Esophagus muscularis mucosa (tissue), 4 donors: ENCODE measurements around the gene E2F4. TPM values are rescaled to one million over a fixed set of nuclear protein-coding genes. Genes with fewer than 3 reads are reported as not detected.

Source experiments
- DNase-seq: peaks from one replicate; pipeline ENCODE4 v3.0.0-alpha.2; 2017; ENCODE audit errors: extremely low spot score
- H3K27ac ChIP-seq, 4 donors: fragments of 200-600 bp; sonication (generic); replicated peaks in 1 of 4; 1 replicate in 3 of 4; 2 replicates in 1 of 4; pipeline ENCODE4 v1.5.1; 2016 to 2019; ENCODE audit warnings: mild to moderate bottlenecking in 1 of 4
- H3K27me3 ChIP-seq, 4 donors: fragments of 200-600 bp; sonication (generic); one replicate each; pipeline versions ENCODE4 v1.5.1 to v1.6.0; 2016 to 2019
- H3K36me3 ChIP-seq, 4 donors: fragments of 200-600 bp; sonication (generic); one replicate each; pipeline ENCODE4 v1.5.1; 2016 to 2019
- H3K4me1 ChIP-seq, 4 donors: fragments of 200-600 bp; sonication (generic); one replicate each; pipeline ENCODE4 v1.5.1; 2016 to 2019
- H3K4me3 ChIP-seq, 4 donors: fragments of 200-600 bp; sonication (generic); 1 replicate in 2 of 4; 2 replicates in 2 of 4; pipeline ENCODE4 v1.5.1; 2016 to 2019; ENCODE audit warnings: mild to moderate bottlenecking in 4 of 4, moderate library complexity in 1 of 4
- H3K9me3 ChIP-seq, 4 donors: fragments of 200-600 bp; sonication (generic); 1 replicate in 3 of 4; 2 replicates in 1 of 4; pipeline ENCODE4 v1.5.1; 2016 to 2019
- EP300 ChIP-seq: sonication (generic); formaldehyde crosslinking; IDR thresholded peaks from one replicate; pipeline ENCODE4 v1.6.1; 2017; ENCODE audit warnings: antibody characterized with exemption
- POLR2A ChIP-seq: fragments of 450-650 bp; IDR thresholded peaks from one replicate; pipeline ENCODE4 v1.6.1; 2017; ENCODE audit warnings: antibody characterized with exemption, moderate library complexity, mild to moderate bottlenecking, low read depth
- POLR2AphosphoS5 ChIP-seq, 2 donors: sonication (generic); formaldehyde crosslinking; IDR thresholded peaks; one replicate each; pipeline ENCODE4 v1.6.1; 2017; ENCODE audit warnings: antibody characterized with exemption in 2 of 2
- WGBS: methylation state at CpG from one replicate; pipeline ENCODE4 v1.1.5; 2018; 5-methylcytosine and 5-hydroxymethylcytosine counted together
- intact Hi-C: fragments of 100-400 bp; cut with DNase I; formaldehyde crosslinking; loops from one replicate; pipeline ENCODE4 v1.15.1; 2023
- total RNA-seq, 4 donors: library from RNA; depleted of rRNA; stranded (reverse); fragments of >200 nt; gene quantifications; one replicate each; pipeline versions ENCODE4 v1.1.0 to v1.2.1, GENCODE V29; 2016
- TF ChIP-seq, protein P1 (sequence below), 3 experiments: fragments of 200-600 bp in 2 of 3; fragments of 450-650 bp in 1 of 3; sonication (generic) in 2 of 3; IDR thresholded peaks; one replicate each; pipeline ENCODE4 v1.5.1; 2017 to 2019; ENCODE audit warnings: antibody characterized with exemption in 3 of 3, mild to moderate bottlenecking in 2 of 3, moderate library complexity in 1 of 3

E2F4 gene
- total RNA-seq, 4 donors from 2014 or later = 54.8 to 96.9 (median 93.1) TPM

DNA sequence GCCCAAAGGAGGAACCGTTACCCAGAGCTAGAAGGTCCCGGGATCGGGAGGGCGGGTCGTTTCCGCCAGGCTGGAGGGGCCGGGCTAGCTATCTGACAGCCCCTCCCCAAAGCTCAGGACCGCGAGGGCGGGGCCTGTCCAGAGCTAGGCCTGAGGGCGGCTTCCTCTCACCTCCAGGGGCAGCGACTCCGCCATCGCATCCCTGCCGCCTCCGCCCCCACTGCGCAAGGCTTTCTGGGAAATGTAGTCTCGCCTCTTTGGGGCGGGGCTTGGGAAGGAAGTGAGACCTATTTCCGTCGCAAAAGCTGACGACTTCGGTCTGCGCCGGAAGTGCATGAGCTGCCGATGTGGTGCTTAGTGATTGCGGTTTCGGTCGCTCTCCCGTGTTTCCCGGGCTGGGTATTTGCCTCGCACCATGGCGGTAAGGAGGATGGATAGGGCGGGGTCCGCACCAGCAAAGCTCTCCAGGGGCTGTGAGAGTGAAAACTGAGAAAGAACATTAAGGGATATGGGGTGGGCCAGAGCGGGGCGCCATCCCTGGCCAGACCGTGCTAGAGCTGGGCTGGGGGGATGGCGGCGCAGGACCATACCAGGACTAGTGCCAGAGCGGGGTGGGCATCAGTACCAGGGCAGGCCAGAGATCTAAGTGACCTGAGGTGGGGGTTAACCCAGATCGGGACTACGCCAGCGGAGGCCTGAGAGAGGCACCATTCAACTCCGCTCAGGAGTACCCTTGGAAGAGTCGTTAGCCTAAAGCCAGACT lies 35.0 kb downstream of the E2F4 start, which contains the start of gene TMEM208:
Gene TMEM208, plus strand, starts transcription at position 327 of the 763 bp plus-strand sequence. Its CDS starts 89 bp downstream, at position 416.
- intact Hi-C loops = no loop called here
- Histone ChIP-seq H3K36me3 (peaks cover 31 to 48% (median 40%) of the 10 kb centered on the region in 4 donors), H3K27ac (peak within 1 kb of the TSS; percentile 77 to 90 (median 82)), H3K4me1 (peaks cover 20 to 34% (median 25%) of the 10 kb centered on the region in 4 donors), H3K4me3 (peak within 1 kb of the TSS; percentile 72 to 98 (median 90)), H3K27me3 (no peaks in the 10 kb centered on the region), H3K9me3 (no peaks in the 10 kb centered on the region)
- TF ChIP-seq, protein P1, sequence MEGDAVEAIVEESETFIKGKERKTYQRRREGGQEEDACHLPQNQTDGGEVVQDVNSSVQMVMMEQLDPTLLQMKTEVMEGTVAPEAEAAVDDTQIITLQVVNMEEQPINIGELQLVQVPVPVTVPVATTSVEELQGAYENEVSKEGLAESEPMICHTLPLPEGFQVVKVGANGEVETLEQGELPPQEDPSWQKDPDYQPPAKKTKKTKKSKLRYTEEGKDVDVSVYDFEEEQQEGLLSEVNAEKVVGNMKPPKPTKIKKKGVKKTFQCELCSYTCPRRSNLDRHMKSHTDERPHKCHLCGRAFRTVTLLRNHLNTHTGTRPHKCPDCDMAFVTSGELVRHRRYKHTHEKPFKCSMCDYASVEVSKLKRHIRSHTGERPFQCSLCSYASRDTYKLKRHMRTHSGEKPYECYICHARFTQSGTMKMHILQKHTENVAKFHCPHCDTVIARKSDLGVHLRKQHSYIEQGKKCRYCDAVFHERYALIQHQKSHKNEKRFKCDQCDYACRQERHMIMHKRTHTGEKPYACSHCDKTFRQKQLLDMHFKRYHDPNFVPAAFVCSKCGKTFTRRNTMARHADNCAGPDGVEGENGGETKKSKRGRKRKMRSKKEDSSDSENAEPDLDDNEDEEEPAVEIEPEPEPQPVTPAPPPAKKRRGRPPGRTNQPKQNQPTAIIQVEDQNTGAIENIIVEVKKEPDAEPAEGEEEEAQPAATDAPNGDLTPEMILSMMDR (IDR thresholded peaks at IDR 0.05) = peak in 1 of 3 experiments; percentile 45
- peak; percentile 97 to 100 for TF ChIP-seq POLR2AphosphoS5 (IDR thresholded peaks at IDR 0.05)
- TF ChIP-seq POLR2A = peak; percentile 63
- no peak for TF ChIP-seq EP300
- peak; percentile 99 for DNase-seq
- under 1% methylated on average over 40 of the region's 46 CpGs for WGBS

DNA sequence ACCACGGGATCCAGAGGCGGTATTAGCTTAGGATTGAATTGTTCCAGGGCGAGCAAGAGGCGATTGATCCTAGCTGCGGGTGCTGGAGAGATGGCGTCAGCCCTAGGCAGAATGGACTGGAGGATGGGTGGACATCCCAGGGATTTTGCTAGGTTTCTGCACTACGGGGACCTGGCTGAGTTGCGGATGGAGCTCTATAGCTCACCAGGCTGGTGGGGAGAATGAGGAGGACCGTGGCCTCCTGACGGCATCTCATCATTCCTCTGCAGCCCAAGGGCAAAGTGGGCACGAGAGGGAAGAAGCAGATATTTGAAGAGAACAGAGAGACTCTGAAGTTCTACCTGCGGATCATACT lies 35.6 kb downstream of the E2F4 start:
- no peaks in the 10 kb centered on the region for H3K9me3 ChIP-seq
- H3K27ac ChIP-seq = peak overlapping the region; percentile 77 to 90 (median 82)
- peaks cover 31 to 53% (median 42%) of the 10 kb centered on the region in 4 donors for H3K36me3 ChIP-seq
- TF ChIP-seq POLR2A = no peak
- H3K27me3 ChIP-seq = no peaks in the 10 kb centered on the region
- DNase-seq = no peak
- H3K4me1 ChIP-seq = peaks cover 20 to 34% (median 25%) of the 10 kb centered on the region in 4 donors
- H3K4me3 ChIP-seq = peak overlapping the region; percentile 72 to 98 (median 90)
- WGBS = 23% methylated on average over 11 of the region's 12 CpGs
- intact Hi-C loops = no loop called here

DNA sequence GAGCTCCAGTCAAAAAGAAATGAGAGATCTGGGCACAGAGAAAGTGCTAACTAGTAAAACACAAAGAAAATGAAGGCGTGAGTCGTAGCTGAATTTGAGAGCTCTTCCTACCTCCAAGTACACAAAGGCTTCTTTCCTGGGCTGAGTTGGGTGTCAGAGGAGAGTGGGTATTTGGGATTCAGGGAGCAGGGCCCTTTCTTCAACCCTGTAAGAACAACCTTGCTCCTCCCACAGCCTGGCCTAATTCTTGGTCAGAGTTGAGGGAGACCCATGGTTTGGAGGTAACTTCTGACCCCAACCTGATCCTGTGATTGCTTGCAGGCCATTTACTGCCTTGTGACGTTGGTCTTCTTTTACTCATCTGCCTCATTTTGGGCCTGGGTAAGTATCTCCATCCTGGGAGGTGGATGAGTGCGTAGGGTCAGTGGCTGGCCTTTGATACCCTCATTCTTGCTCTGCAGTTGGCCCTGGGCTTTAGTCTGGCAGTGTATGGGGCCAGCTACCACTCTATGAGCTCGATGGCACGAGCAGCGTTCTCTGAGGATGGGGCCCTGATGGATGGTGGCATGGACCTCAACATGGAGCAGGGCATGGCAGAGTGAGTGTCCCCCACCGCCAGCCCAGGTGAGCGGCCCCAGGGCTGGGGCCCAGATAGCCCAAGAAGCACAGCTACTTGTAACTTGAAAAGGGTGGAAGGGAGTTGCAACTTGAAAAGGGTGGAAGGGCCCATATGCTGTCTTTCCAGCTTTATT lies 36.3 kb downstream of the E2F4 start:
- Histone ChIP-seq H3K4me3 (peak overlapping the region; percentile 72 to 98 (median 90)), H3K27ac (no peak overlapping the region), H3K4me1 (peaks cover 20 to 34% (median 25%) of the 10 kb centered on the region in 4 donors), H3K27me3 (no peaks in the 10 kb centered on the region), H3K36me3 (peaks cover 31 to 54% (median 48%) of the 10 kb centered on the region in 4 donors), H3K9me3 (no peaks in the 10 kb centered on the region)
- DNase-seq = no peak
- 87% methylated on average over 6 of the region's 9 CpGs for WGBS
- TF ChIP-seq, protein P1 (IDR thresholded peaks at IDR 0.05) = no peak
- TF ChIP-seq POLR2AphosphoS5 (IDR thresholded peaks at IDR 0.05) = no peak
- intact Hi-C loops = no loop called here

DNA sequence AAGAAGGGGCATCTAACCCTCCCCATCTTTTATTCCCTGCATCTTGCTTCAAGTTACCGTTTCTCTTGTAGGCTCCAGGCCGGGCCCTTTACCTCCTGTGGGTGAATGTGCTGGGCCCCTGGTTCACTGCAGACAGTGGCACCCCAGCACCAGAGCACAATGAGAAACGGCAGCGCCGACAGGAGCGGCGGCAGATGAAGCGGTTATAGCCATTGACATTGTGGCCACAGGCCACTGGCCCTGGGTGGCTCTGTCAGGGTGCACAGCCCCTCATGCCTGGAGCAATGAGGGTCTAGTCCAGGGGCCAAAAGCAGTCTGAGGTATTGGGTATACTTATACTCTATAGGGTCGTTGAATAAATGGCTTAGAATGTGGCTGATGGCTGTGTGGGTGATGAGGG lies 37.0 kb downstream of the E2F4 start:
- H3K27me3 ChIP-seq = no peaks in the 10 kb centered on the region
- 81% methylated on average over 9 of the region's 9 CpGs for WGBS
- H3K27ac ChIP-seq = no peak overlapping the region
- H3K9me3 ChIP-seq = no peaks in the 10 kb centered on the region
- peaks cover 20 to 34% (median 25%) of the 10 kb centered on the region in 4 donors for H3K4me1 ChIP-seq
- intact Hi-C loops = no loop called here
- no peak for DNase-seq
- TF ChIP-seq, protein P1 (IDR thresholded peaks at IDR 0.05) = no peak
- peaks cover 35 to 59% (median 55%) of the 10 kb centered on the region in 4 donors for H3K36me3 ChIP-seq
- H3K4me3 ChIP-seq = no peak overlapping the region
